Liver (tissue), 9 donors: Measurements from ENCODE around the gene GPR146. TPM values are rescaled to one million over a fixed set of nuclear protein-coding genes. Genes with fewer than 3 reads are reported as not detected.
A peak's percentile ranks its signal among the peaks of the same experiment; 100 is the strongest.

Source experiments
- DNase-seq: peaks from one replicate; pipeline ENCODE4 v3.0.0-alpha.2; 2017; ENCODE audit warnings: low spot score
- H3K27ac ChIP-seq, 2 donors: one replicate each; pipeline ENCODE4 v1.7.0; 2013; ENCODE audit warnings: inconsistent platforms in 2 of 2, low read length in 2 of 2, control low read depth in 1 of 2, low read depth in 1 of 2, mild to moderate bottlenecking in 1 of 2
- H3K27me3 ChIP-seq, 4 donors: one replicate each; pipeline versions ENCODE4 v1.6.1 to v1.7.0; 2013; ENCODE audit warnings: low read length in 3 of 4, inconsistent platforms in 1 of 4, mild to moderate bottlenecking in 1 of 4, moderate library complexity in 1 of 4; ENCODE audit not compliant: control insufficient read depth in 4 of 4, insufficient read depth in 4 of 4
- H3K36me3 ChIP-seq, 4 donors: one replicate each; pipeline versions ENCODE4 v1.6.1 to v1.7.0; 2013; ENCODE audit warnings: low read length in 3 of 4, mild to moderate bottlenecking in 3 of 4, low read depth in 1 of 4, moderate library complexity in 1 of 4; ENCODE audit not compliant: control insufficient read depth in 4 of 4, insufficient read depth in 3 of 4
- H3K4me1 ChIP-seq, 4 donors: one replicate each; pipeline versions ENCODE4 v1.6.1 to v1.7.0; 2013; ENCODE audit warnings: low read length in 3 of 4, mild to moderate bottlenecking in 3 of 4, moderate library complexity in 1 of 4; ENCODE audit not compliant: control insufficient read depth in 4 of 4, insufficient read depth in 4 of 4
- H3K4me3 ChIP-seq, 3 donors: one replicate each; pipeline versions ENCODE4 v1.6.1 to v1.7.0; 2013; ENCODE audit warnings: low read length in 3 of 3, control low read depth in 1 of 3, low read depth in 1 of 3, mild to moderate bottlenecking in 1 of 3
- H3K9ac ChIP-seq, 2 donors: one replicate each; pipeline ENCODE4 v1.7.0; 2013; ENCODE audit warnings: low read length in 2 of 2, mild to moderate bottlenecking in 2 of 2, moderate library complexity in 2 of 2, control low read depth in 1 of 2, low read depth in 1 of 2
- H3K9me3 ChIP-seq, 4 donors: one replicate each; pipeline versions ENCODE4 v1.6.1 to v1.7.0; 2013; ENCODE audit warnings: low read length in 3 of 4; ENCODE audit not compliant: control insufficient read depth in 4 of 4
- ATF3 ChIP-seq: IDR thresholded peaks from 2 replicates; pipeline ENCODE4 v1.6.1; 2016; ENCODE audit warnings: antibody characterized with exemption
- EGR1 ChIP-seq, 2 donors: IDR thresholded peaks; 2 replicates each; pipeline ENCODE4 v1.6.1; 2016 to 2018; ENCODE audit warnings: antibody characterized with exemption in 2 of 2, low read depth in 2 of 2
- FOXA1 ChIP-seq: IDR thresholded peaks from 2 replicates; pipeline ENCODE4 v1.6.1; 2016; ENCODE audit warnings: antibody characterized with exemption
- FOXA2 ChIP-seq: IDR thresholded peaks from 2 replicates; pipeline ENCODE4 v1.6.1; 2016; ENCODE audit warnings: antibody characterized with exemption
- GABPA ChIP-seq, 2 donors: IDR thresholded peaks in 1 of 2; conservative IDR thresholded peaks in 1 of 2; 2 replicates each; pipeline ENCODE4 v1.6.1; 2016; ENCODE audit warnings: antibody characterized with exemption in 2 of 2, mild to moderate bottlenecking in 1 of 2, moderate library complexity in 1 of 2
- HNF4A ChIP-seq, 2 donors: conservative IDR thresholded peaks; 2 replicates each; pipeline ENCODE4 v1.6.1; 2016; ENCODE audit warnings: antibody characterized with exemption in 2 of 2, mild to moderate bottlenecking in 2 of 2
- HNF4G ChIP-seq: IDR thresholded peaks from 2 replicates; pipeline ENCODE4 v1.6.1; 2016; ENCODE audit warnings: antibody characterized with exemption
- JUND ChIP-seq, 2 donors: IDR thresholded peaks; 2 replicates each; pipeline ENCODE4 v1.6.1; 2016; ENCODE audit warnings: antibody characterized with exemption in 2 of 2
- RAD21 ChIP-seq, 2 donors: IDR thresholded peaks; 2 replicates each; pipeline ENCODE4 v1.6.1; 2016; ENCODE audit warnings: antibody characterized with exemption in 2 of 2, mild to moderate bottlenecking in 2 of 2
- SP1 ChIP-seq: IDR thresholded peaks from 2 replicates; pipeline ENCODE4 v1.6.1; 2018; ENCODE audit warnings: antibody characterized with exemption, mild to moderate bottlenecking
- YY1 ChIP-seq: IDR thresholded peaks from 2 replicates; pipeline ENCODE4 v1.6.1; 2016; ENCODE audit warnings: antibody characterized with exemption, mild to moderate bottlenecking
- ZBTB33 ChIP-seq: IDR thresholded peaks from 2 replicates; pipeline ENCODE4 v1.6.1; 2016; ENCODE audit warnings: antibody characterized with exemption
- WGBS: extraction: QIAGEN DNeasy Blood & Tissue Kit; methylation state at CpG from one replicate; pipeline ENCODE4 v1.1.7; 2013; 5-methylcytosine and 5-hydroxymethylcytosine counted together
- polyA plus RNA-seq, 2 donors: library from polyadenylated mRNA; stranded (reverse) in 1 of 2; unstranded in 1 of 2; fragments of 200-250 nt in 1 of 2; fragments of >200 nt in 1 of 2; fragmentation: Nextera tagmentation in 1 of 2; extraction: Ambion mirVana in 1 of 2; gene quantifications; one replicate each; pipeline versions ENCODE4 v1.2.1 to v1.2.3, GENCODE V29; 2013 to 2015
- total RNA-seq, 2 donors: library from RNA; depleted of rRNA; stranded (reverse); fragments of >200 nt; gene quantifications; one replicate each; pipeline ENCODE4 v1.2.3, GENCODE V29; 2014
- TF ChIP-seq, protein P1 (sequence below): IDR thresholded peaks from 2 replicates; pipeline ENCODE4 v1.6.1; 2016; ENCODE audit warnings: antibody characterized with exemption
- donor health status: healthy.
- donor health status: healthy.
- donor health status: healthy.
- donor health status: healthy.
- donor health status: healthy.

GPR146 gene
- total and polyA plus RNA-seq, 4 donors, result 15.5 to 33.5 (median 26.7) TPM

- TF ChIP-seq JUND (IDR thresholded peaks at IDR 0.05) (no peak), ZBTB33 (no peak), RAD21 (IDR thresholded peaks at IDR 0.05) (no peak), FOXA2 (no peak), HNF4A (conservative IDR thresholded peaks at IDR 0.05) (no peak)
- TF ChIP-seq, protein P1, sequence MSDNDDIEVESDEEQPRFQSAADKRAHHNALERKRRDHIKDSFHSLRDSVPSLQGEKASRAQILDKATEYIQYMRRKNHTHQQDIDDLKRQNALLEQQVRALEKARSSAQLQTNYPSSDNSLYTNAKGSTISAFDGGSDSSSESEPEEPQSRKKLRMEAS, result no peak
These were observed 18.4 kb upstream of the GPR146 start (continued) for GRCh38 chr7:1025743-1026581.

DNA sequence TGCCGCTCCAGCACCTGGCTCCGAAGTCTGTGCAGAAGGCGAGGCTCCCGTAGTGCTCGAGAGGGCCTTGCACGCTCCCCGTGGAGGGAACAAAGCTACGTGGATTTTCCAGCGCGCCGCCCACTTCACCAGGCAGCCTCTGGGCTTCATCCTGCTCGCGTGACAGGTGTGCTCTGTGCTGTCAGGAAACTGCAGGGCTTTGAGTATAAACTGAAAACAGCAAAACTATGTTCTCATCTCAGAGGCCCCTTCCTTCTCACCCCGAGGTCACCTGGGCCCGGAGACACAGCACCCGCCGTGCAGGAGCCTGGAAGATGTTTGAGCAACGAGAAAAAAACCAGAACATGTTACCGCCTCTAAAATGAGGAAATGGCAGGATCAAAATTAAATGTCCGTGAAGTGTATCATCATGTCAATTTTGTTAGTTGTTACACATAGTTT, 17.6 kb upstream of the GPR146 start:
- Histone ChIP-seq H3K9ac (no peak overlapping the region), H3K9me3 (no peaks in the 10 kb centered on the region), H3K36me3 (peaks cover 0 to 3% (median 0%) of the 10 kb centered on the region in 4 donors), H3K4me3 (no peak overlapping the region), H3K27me3 (no peaks in the 10 kb centered on the region), H3K27ac (no peak overlapping the region), H3K4me1 (peaks cover 0 to 9% (median 6%) of the 10 kb centered on the region in 4 donors)
- WGBS, result 92% methylated on average over 20 of the region's 20 CpGs
- no peak for TF ChIP-seq JUND (IDR thresholded peaks at IDR 0.05)
- TF ChIP-seq SP1, result no peak
- TF ChIP-seq FOXA2, result no peak
- no peak for DNase-seq

- H3K4me3 ChIP-seq, result peak overlapping the region in 2 of 3 donors; percentile 58 to 80
- WGBS, result 48% methylated on average over 69 of the region's 69 CpGs
- H3K27me3 ChIP-seq, result no peaks in the 10 kb centered on the region
- H3K9me3 ChIP-seq, result no peaks in the 10 kb centered on the region
- DNase-seq, result no peak
- peak overlapping the region; percentile 89 to 96 for H3K27ac ChIP-seq
- TF ChIP-seq ZBTB33 (no peak), SP1 (no peak), EGR1 (IDR thresholded peaks at IDR 0.05; ENCODE audit: low read depth in 2 of 2) (no peak), YY1 (no peak), FOXA1 (no peak), ATF3 (no peak), HNF4G (no peak), GABPA (IDR thresholded peaks at IDR 0.05 in 1 of 2, conservative IDR thresholded peaks at IDR 0.05 in 1 of 2) (no peak), RAD21 (IDR thresholded peaks at IDR 0.05) (no peak)
- TF ChIP-seq, protein P1, result no peak
- peaks cover 0 to 9% (median 6%) of the 10 kb centered on the region in 4 donors for H3K4me1 ChIP-seq
- H3K9ac ChIP-seq, result no peak overlapping the region
- H3K36me3 ChIP-seq, result peaks cover 0 to 3% (median 0%) of the 10 kb centered on the region in 4 donors
These were observed 16.9 kb upstream of the GPR146 start for GRCh38 chr7:1027242-1028043.
